ENCODE data around the gene KIF26B.

GRCh38 chr1:245110406-245110805 lies 44.4 kb upstream of the KIF26B start:
- TF ChIP-seq EZH2 (IDR thresholded peaks at IDR 0.05; ENCODE audit: insufficient read depth, poor library complexity, severe bottlenecking) (no peak), EZH2phosphoT487 (IDR thresholded peaks at IDR 0.05; ENCODE audit: insufficient read depth, low read depth) (no peak)

Data from GM23248 (cell line).